ENCODE data around the gene CHAD. TPM values are rescaled to one million over a fixed set of nuclear protein-coding genes. Genes with fewer than 3 reads are reported as not detected.

CHAD gene
- total and polyA plus RNA-seq, 8 donors = 1.7 to 26.2 (median 6.4) TPM

GRCh38 chr17:50460831-50461526 lies 7.7 kb downstream of the CHAD start:
- Histone ChIP-seq H3K4me1 (no peaks in the 10 kb centered on the region), H3K4me3 (no peak overlapping the region), H3K27ac (no peak overlapping the region), H3K9me3 (no peaks in the 10 kb centered on the region), H3K36me3 (no peaks in the 10 kb centered on the region), H3K27me3 (no peaks in the 10 kb centered on the region)
- intact Hi-C loops (cut with DNase I) = no loop called here
- WGBS, 2 donors = 85 to 89% methylated on average over 9 of the region's 9 CpGs
- no peak for TF ChIP-seq CTCF (IDR thresholded peaks at IDR 0.05)
- DNase-seq (no peak), FAIRE-seq (no peak), ATAC-seq (no peak)

- ATAC-seq (no peak), FAIRE-seq (no peak), DNase-seq (no peak)
- no peaks in the 10 kb centered on the region for H3K9me3 ChIP-seq
- TF ChIP-seq CTCF (IDR thresholded peaks at IDR 0.05) = no peak
- intact Hi-C loops (cut with DNase I) = no loop called here
- no peaks in the 10 kb centered on the region for H3K4me1 ChIP-seq
- no peak overlapping the region for H3K4me3 ChIP-seq
- no peaks in the 10 kb centered on the region for H3K36me3 ChIP-seq
- WGBS, 2 donors = 87 to 94% methylated on average over 4 of the region's 4 CpGs
- H3K27me3 ChIP-seq = no peaks in the 10 kb centered on the region
- no peak overlapping the region for H3K27ac ChIP-seq
Measured at GRCh38 chr17:50459756-50460155, 8.9 kb downstream of the CHAD start.

- Histone ChIP-seq H3K9me3 (no peaks in the 10 kb centered on the region), H3K27ac (no peak overlapping the region), H3K36me3 (no peaks in the 10 kb centered on the region), H3K27me3 (no peaks in the 10 kb centered on the region), H3K4me1 (no peaks in the 10 kb centered on the region), H3K4me3 (no peak overlapping the region)
- ATAC-seq (no peak), FAIRE-seq (no peak), DNase-seq (no peak)
- WGBS, 2 donors = 81 to 83% methylated on average over 16 of the region's 16 CpGs
- intact Hi-C loops (cut with DNase I) = no loop called here
- no peak for TF ChIP-seq CTCF (IDR thresholded peaks at IDR 0.05)
Measured at GRCh38 chr17:50458701-50459676, 9.7 kb downstream of the CHAD start.

- Histone ChIP-seq H3K36me3 (no peaks in the 10 kb centered on the region), H3K27me3 (no peaks in the 10 kb centered on the region), H3K4me3 (no peak overlapping the region), H3K4me1 (no peaks in the 10 kb centered on the region), H3K27ac (no peak overlapping the region), H3K9me3 (no peaks in the 10 kb centered on the region)
- FAIRE-seq (no peak), ATAC-seq (no peak), DNase-seq (no peak)
- WGBS, 2 donors = 53% methylated on average over 3 of the region's 3 CpGs
- intact Hi-C loops (cut with DNase I) = no loop called here
- TF ChIP-seq CTCF (IDR thresholded peaks at IDR 0.05) = no peak
Measured at GRCh38 chr17:50458270-50458669, 10.4 kb downstream of the CHAD start.
